ENCODE data around the gene TK2. TPM values are rescaled to one million over a fixed set of nuclear protein-coding genes. Genes with fewer than 3 reads are reported as not detected.
"Not testable (repeated sequence)": the region's sequence is repeated elsewhere in the genome, so short reads cannot be mapped to it uniquely, and the experiment has no call there.

TK2 gene
- total and polyA plus RNA-seq, 4 donors = 10.5 to 31.9 (median 21.0) TPM

GRCh38 chr16:66467611-66468010 is 82.3 kb downstream of the TK2 start:
- H3K4me3 ChIP-seq (ENCODE audit: low read depth in 1 of 3, low read length in 3 of 3) = no peak overlapping the region
- H3K36me3 ChIP-seq (ENCODE audit: control insufficient read depth in 4 of 4, insufficient read depth in 3 of 4, low read depth in 1 of 4, low read length in 3 of 4) = no peaks in the 10 kb centered on the region
- DNase-seq (ENCODE audit: low spot score) = no peak
- H3K27me3 ChIP-seq (ENCODE audit: control insufficient read depth in 4 of 4, insufficient read depth in 4 of 4, low read length in 3 of 4) = no peaks in the 10 kb centered on the region
- H3K9ac ChIP-seq (ENCODE audit: low read depth in 1 of 2, low read length in 2 of 2) = no peak overlapping the region
- no peak overlapping the region for H3K27ac ChIP-seq (ENCODE audit: low read depth in 1 of 2, low read length in 2 of 2)
- no peak for TF ChIP-seq RAD21 (IDR thresholded peaks at IDR 0.05)
- TF ChIP-seq, protein P1, sequence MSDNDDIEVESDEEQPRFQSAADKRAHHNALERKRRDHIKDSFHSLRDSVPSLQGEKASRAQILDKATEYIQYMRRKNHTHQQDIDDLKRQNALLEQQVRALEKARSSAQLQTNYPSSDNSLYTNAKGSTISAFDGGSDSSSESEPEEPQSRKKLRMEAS (IDR thresholded peaks at IDR 0.05) = no peak
- no peak for TF ChIP-seq HNF4A (conservative IDR thresholded peaks at IDR 0.05)
- TF ChIP-seq RXRA (IDR thresholded peaks at IDR 0.05) = no peak
- TF ChIP-seq ZBTB33 (IDR thresholded peaks at IDR 0.05) = no peak
- no peak for TF ChIP-seq YY1 (IDR thresholded peaks at IDR 0.05)
- TF ChIP-seq, protein P2, sequence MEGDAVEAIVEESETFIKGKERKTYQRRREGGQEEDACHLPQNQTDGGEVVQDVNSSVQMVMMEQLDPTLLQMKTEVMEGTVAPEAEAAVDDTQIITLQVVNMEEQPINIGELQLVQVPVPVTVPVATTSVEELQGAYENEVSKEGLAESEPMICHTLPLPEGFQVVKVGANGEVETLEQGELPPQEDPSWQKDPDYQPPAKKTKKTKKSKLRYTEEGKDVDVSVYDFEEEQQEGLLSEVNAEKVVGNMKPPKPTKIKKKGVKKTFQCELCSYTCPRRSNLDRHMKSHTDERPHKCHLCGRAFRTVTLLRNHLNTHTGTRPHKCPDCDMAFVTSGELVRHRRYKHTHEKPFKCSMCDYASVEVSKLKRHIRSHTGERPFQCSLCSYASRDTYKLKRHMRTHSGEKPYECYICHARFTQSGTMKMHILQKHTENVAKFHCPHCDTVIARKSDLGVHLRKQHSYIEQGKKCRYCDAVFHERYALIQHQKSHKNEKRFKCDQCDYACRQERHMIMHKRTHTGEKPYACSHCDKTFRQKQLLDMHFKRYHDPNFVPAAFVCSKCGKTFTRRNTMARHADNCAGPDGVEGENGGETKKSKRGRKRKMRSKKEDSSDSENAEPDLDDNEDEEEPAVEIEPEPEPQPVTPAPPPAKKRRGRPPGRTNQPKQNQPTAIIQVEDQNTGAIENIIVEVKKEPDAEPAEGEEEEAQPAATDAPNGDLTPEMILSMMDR (IDR thresholded peaks at IDR 0.05; ENCODE audit: low read depth, low read length, missing input control) = no peak
- TF ChIP-seq, protein P3, sequence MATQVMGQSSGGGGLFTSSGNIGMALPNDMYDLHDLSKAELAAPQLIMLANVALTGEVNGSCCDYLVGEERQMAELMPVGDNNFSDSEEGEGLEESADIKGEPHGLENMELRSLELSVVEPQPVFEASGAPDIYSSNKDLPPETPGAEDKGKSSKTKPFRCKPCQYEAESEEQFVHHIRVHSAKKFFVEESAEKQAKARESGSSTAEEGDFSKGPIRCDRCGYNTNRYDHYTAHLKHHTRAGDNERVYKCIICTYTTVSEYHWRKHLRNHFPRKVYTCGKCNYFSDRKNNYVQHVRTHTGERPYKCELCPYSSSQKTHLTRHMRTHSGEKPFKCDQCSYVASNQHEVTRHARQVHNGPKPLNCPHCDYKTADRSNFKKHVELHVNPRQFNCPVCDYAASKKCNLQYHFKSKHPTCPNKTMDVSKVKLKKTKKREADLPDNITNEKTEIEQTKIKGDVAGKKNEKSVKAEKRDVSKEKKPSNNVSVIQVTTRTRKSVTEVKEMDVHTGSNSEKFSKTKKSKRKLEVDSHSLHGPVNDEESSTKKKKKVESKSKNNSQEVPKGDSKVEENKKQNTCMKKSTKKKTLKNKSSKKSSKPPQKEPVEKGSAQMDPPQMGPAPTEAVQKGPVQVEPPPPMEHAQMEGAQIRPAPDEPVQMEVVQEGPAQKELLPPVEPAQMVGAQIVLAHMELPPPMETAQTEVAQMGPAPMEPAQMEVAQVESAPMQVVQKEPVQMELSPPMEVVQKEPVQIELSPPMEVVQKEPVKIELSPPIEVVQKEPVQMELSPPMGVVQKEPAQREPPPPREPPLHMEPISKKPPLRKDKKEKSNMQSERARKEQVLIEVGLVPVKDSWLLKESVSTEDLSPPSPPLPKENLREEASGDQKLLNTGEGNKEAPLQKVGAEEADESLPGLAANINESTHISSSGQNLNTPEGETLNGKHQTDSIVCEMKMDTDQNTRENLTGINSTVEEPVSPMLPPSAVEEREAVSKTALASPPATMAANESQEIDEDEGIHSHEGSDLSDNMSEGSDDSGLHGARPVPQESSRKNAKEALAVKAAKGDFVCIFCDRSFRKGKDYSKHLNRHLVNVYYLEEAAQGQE (IDR thresholded peaks at IDR 0.05) = no peak
- H3K9me3 ChIP-seq (ENCODE audit: control insufficient read depth in 4 of 4, low read length in 3 of 4) = no peaks in the 10 kb centered on the region
- WGBS = 92% methylated on average over 5 of the region's 5 CpGs
- H3K4me1 ChIP-seq (ENCODE audit: control insufficient read depth in 4 of 4, insufficient read depth in 4 of 4, low read length in 3 of 4) = no peaks in the 10 kb centered on the region

DNA sequence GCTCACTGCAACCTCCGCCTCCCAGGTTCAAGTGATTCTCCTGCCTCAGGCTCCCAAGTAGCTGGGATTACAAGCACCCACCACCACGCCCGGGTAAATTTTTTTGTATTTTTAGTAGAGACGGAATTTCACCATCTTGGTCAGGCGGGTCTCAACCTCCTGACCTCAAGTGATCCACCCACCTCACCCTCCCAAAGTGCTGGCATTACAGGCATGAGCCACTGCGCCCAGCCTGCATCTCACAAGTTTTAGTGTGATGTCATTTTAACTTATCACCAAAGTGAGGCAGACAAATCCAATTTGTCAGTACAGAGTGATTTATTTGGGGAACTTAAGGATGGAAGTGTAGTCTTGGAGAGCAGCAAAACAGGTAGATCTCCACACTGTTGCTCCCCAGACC is 83.3 kb downstream of the TK2 start:
- H3K27ac ChIP-seq (ENCODE audit: low read depth in 1 of 2, low read length in 2 of 2); H3K36me3 ChIP-seq (ENCODE audit: control insufficient read depth in 4 of 4, insufficient read depth in 3 of 4, low read depth in 1 of 4, low read length in 3 of 4); H3K4me1 ChIP-seq (ENCODE audit: control insufficient read depth in 4 of 4, insufficient read depth in 4 of 4, low read length in 3 of 4); H3K4me3 ChIP-seq (ENCODE audit: low read depth in 1 of 3, low read length in 3 of 3); H3K9ac ChIP-seq (ENCODE audit: low read depth in 1 of 2, low read length in 2 of 2); H3K9me3 ChIP-seq (ENCODE audit: control insufficient read depth in 4 of 4, low read length in 3 of 4); H3K27me3 ChIP-seq (ENCODE audit: control insufficient read depth in 4 of 4, insufficient read depth in 4 of 4, low read length in 3 of 4); DNase-seq (ENCODE audit: low spot score): not testable (repeated sequence)
- 97% methylated on average over 6 of the region's 6 CpGs for WGBS

DNA sequence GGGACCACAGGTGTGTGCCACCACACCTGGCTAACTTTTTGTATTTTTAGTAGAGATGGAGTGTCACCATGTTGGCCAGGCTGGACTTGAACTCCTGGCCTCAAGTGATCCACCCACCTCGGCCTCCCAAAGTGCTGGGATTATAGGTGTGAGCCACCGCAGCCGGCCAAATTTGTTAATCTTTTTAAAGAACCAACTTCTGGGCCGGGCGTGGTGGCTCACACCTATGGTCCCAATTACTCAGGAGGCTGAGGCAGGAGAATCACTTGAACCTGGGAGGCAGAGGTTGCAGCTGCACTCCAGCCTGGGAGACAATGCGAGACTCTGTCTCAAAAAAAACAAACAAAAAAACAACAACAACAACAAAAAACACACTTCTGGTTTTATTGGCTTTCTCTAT is 84.0 kb downstream of the TK2 start:
- DNase-seq (ENCODE audit: low spot score); H3K9ac ChIP-seq (ENCODE audit: low read depth in 1 of 2, low read length in 2 of 2); H3K4me1 ChIP-seq (ENCODE audit: control insufficient read depth in 4 of 4, insufficient read depth in 4 of 4, low read length in 3 of 4); H3K9me3 ChIP-seq (ENCODE audit: control insufficient read depth in 4 of 4, low read length in 3 of 4); H3K27ac ChIP-seq (ENCODE audit: low read depth in 1 of 2, low read length in 2 of 2); H3K4me3 ChIP-seq (ENCODE audit: low read depth in 1 of 3, low read length in 3 of 3); H3K27me3 ChIP-seq (ENCODE audit: control insufficient read depth in 4 of 4, insufficient read depth in 4 of 4, low read length in 3 of 4); H3K36me3 ChIP-seq (ENCODE audit: control insufficient read depth in 4 of 4, insufficient read depth in 3 of 4, low read depth in 1 of 4, low read length in 3 of 4): not testable (repeated sequence)
- 89% methylated on average over 6 of the region's 6 CpGs for WGBS

Measured in liver (tissue), 9 donors.